Peyer's patch (tissue), 4 donors: ENCODE results near the gene CEBPZOS. TPM values are rescaled to one million over a fixed set of nuclear protein-coding genes. Genes with fewer than 3 reads are reported as not detected.
"Not testable (repeated sequence)": the region's sequence is repeated elsewhere in the genome, so short reads cannot be mapped to it uniquely, and the experiment has no call there.

Experiments used
- DNase-seq, 3 donors: peaks; one replicate each; pipeline ENCODE4 v3.0.0-alpha.2; 2017 to 2019
- H3K27ac ChIP-seq, 4 donors: fragments of 200-600 bp; sonication (generic); one replicate each; pipeline ENCODE4 v1.5.1; 2016 to 2019
- H3K27me3 ChIP-seq, 2 donors: fragments of 200-600 bp; sonication (generic); one replicate each; pipeline ENCODE4 v1.5.1; 2019
- H3K36me3 ChIP-seq, 3 donors: fragments of 200-600 bp; sonication (generic); one replicate each; pipeline ENCODE4 v1.5.1; 2016 to 2019
- H3K4me1 ChIP-seq, 4 donors: fragments of 200-600 bp; sonication (generic); one replicate each; pipeline ENCODE4 v1.5.1; 2016 to 2019
- H3K4me3 ChIP-seq, 4 donors: fragments of 200-600 bp; sonication (generic); 1 replicate in 3 of 4; 2 replicates in 1 of 4; pipeline ENCODE4 v1.5.1; 2016 to 2019; ENCODE audit warnings: mild to moderate bottlenecking in 1 of 4
- H3K9me3 ChIP-seq, 4 donors: fragments of 200-600 bp; sonication (generic); one replicate each; pipeline ENCODE4 v1.5.1; 2016 to 2019; ENCODE audit warnings: mild to moderate bottlenecking in 1 of 4
- CTCF ChIP-seq, 6 experiments: fragments of 450-650 bp in 4 of 6; fragments of 200-600 bp in 2 of 6; sonication (generic) in 1 of 6; IDR thresholded peaks; one replicate each; pipeline ENCODE4 v1.5.1; 2017 to 2019; ENCODE audit warnings: antibody characterized with exemption in 6 of 6, mild to moderate bottlenecking in 3 of 6, moderate library complexity in 1 of 6
- POLR2A ChIP-seq, 2 donors: fragments of 450-650 bp; IDR thresholded peaks; one replicate each; pipeline ENCODE4 v1.5.1; 2017; ENCODE audit warnings: antibody characterized with exemption in 2 of 2, mild to moderate bottlenecking in 2 of 2, moderate library complexity in 2 of 2
- total RNA-seq, 4 donors: library from RNA; depleted of rRNA; stranded (reverse); fragments of >200 nt; gene quantifications; one replicate each; pipeline ENCODE4 v1.1.0, GENCODE V29; 2016

CEBPZOS gene
- total RNA-seq, 4 donors from 2014 or later, result 19.3 to 42.1 (median 32.0) TPM

DNA sequence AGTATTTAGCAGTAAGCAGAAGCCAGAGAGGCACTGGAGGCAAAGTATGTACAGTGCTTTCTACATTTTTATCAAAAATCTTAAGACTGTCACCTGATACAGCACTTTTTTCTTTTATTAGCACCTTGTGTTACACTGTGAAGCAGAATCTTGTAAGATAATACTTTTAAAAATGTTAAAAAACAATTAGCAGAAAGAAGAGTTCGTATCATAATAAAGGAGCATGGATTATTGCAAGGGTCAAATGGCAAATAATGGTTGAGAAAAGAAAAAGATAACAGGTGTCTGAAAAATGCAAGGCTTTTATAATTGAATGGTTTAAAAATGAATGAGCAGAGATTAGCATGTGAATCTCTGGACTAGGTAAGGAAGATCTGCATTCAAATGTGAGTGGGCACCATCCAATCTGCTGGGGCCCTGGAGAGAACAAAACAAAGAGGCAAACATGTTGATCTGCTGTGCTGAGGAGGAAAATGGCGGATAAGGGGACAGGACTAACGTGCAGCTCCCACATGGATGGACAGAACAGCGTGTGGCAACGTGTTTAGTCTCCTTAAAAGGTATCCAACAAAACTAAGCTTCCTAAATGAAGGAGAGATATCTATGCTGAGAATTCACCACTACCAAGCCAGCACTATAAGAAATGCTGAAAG lies 9.5 kb downstream of the CEBPZOS start:
- no peaks in the 10 kb centered on the region for H3K4me1 ChIP-seq
- peaks cover 0 to 100% (median 0%) of the 10 kb centered on the region in 3 donors for H3K36me3 ChIP-seq
- H3K4me3 ChIP-seq, result no peak overlapping the region
- no peak for DNase-seq
- TF ChIP-seq POLR2A (IDR thresholded peaks at IDR 0.05) (no peak), CTCF (IDR thresholded peaks at IDR 0.05) (no peak)
- H3K27me3 ChIP-seq, result no peaks in the 10 kb centered on the region
- H3K27ac ChIP-seq, result no peak overlapping the region
- peaks cover 0 to 3% (median 0%) of the 10 kb centered on the region in 4 donors for H3K9me3 ChIP-seq

DNA sequence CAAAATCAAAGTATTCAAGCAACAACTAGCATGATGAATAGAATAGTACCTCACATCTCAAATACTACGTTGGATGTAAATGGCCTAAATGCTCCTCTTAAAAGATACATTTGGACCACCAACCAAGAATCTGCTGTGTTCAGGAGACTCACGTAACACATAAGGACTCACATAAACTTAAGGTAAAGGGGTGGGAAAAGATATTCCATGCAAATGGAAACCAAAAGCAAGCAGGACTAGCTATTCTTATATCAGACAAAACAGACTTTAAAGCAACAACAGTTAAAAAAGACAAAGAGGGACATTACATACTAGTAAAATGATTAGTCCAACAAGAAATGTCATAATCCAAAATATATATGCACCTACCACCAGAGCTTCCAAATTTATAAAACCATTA lies 10.5 kb downstream of the CEBPZOS start:
- H3K27ac ChIP-seq, H3K4me1 ChIP-seq, H3K9me3 ChIP-seq, H3K27me3 ChIP-seq, DNase-seq, H3K4me3 ChIP-seq: not testable (repeated sequence)
- peaks cover 0 to 100% (median 0%) of the 10 kb centered on the region in 3 donors for H3K36me3 ChIP-seq

DNA sequence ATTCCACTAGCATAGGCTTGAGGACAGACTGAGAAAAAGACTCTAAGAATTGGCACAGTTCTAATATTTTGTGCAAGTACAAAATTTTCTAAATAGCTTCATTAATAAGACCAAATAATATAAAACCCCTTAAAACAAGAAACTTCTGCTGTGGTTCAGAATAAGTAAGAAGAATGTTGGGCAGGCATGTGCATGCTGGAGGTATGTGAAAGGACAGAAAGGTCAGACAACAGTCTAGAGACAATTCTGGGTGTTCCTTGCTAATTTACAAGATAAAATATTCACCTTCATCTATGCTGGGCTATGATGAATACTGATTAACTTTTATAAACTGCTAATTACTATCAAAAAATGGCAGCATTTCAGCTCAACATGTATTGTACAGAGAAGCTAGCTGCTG lies 14.9 kb downstream of the CEBPZOS start:
- no peak overlapping the region for H3K27ac ChIP-seq
- TF ChIP-seq CTCF (IDR thresholded peaks at IDR 0.05), result no peak
- TF ChIP-seq POLR2A (IDR thresholded peaks at IDR 0.05), result no peak
- DNase-seq, result no peak
- H3K27me3 ChIP-seq, result no peaks in the 10 kb centered on the region
- peaks cover 0 to 98% (median 0%) of the 10 kb centered on the region in 3 donors for H3K36me3 ChIP-seq
- peaks cover 0 to 3% (median 0%) of the 10 kb centered on the region in 4 donors for H3K9me3 ChIP-seq
- H3K4me3 ChIP-seq, result no peak overlapping the region
- H3K4me1 ChIP-seq, result no peaks in the 10 kb centered on the region

DNA sequence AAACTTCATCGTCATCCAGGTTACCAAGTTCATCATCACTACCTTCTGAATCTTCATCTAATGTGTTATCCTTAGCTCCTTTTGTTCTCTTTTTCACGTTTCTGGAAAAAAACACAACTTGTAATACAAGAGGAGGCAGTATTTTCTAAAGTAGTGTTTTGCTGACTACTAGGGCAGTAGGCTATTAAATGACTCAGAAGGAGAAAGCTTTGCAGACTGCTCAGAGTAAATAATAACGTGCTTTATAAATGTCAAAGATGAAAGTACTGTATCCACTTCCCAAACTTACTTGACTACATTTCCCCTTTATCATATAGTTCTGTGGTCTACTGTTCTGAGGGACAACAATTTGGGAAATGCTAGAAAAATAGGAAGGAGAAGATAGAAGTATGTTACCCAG lies 15.6 kb downstream of the CEBPZOS start:
- Histone ChIP-seq H3K36me3 (peaks cover 0 to 98% (median 0%) of the 10 kb centered on the region in 3 donors), H3K27ac (no peak overlapping the region), H3K9me3 (no peaks in the 10 kb centered on the region), H3K4me1 (no peaks in the 10 kb centered on the region), H3K27me3 (no peaks in the 10 kb centered on the region), H3K4me3 (no peak overlapping the region)
- DNase-seq, result no peak
- TF ChIP-seq POLR2A (IDR thresholded peaks at IDR 0.05) (no peak), CTCF (IDR thresholded peaks at IDR 0.05) (no peak)

- TF ChIP-seq CTCF (IDR thresholded peaks at IDR 0.05) (no peak), POLR2A (IDR thresholded peaks at IDR 0.05) (no peak)
- Histone ChIP-seq H3K4me1 (no peaks in the 10 kb centered on the region), H3K27ac (no peak overlapping the region), H3K27me3 (no peaks in the 10 kb centered on the region), H3K36me3 (peaks cover 0 to 96% (median 0%) of the 10 kb centered on the region in 3 donors), H3K4me3 (no peak overlapping the region), H3K9me3 (no peaks in the 10 kb centered on the region)
- no peak for DNase-seq
These were observed 19.0 kb downstream of the CEBPZOS start for GRCh38 chr2:37215250-37215649.

GRCh38 chr2:37219046-37219445 lies 22.8 kb downstream of the CEBPZOS start:
- Histone ChIP-seq H3K9me3 (no peaks in the 10 kb centered on the region), H3K27ac (no peak overlapping the region), H3K36me3 (peaks cover 0 to 92% (median 0%) of the 10 kb centered on the region in 3 donors), H3K4me3 (no peak overlapping the region), H3K4me1 (no peaks in the 10 kb centered on the region), H3K27me3 (no peaks in the 10 kb centered on the region)
- no peak for DNase-seq
- TF ChIP-seq CTCF (IDR thresholded peaks at IDR 0.05) (no peak), POLR2A (IDR thresholded peaks at IDR 0.05) (no peak)
